ENCODE data around the gene LRRTM4.
"Not testable (repeated sequence)": the region's sequence is repeated elsewhere in the genome, so short reads cannot be mapped to it uniquely, and the experiment has no call there.

The LRRTM4 gene

GRCh38 chr2:77086051-77086450, 436.1 kb downstream of the LRRTM4 start:
- Mint-ChIP-seq H3K36me3 (ENCODE audit: insufficient read depth) (no peaks in the 10 kb centered on the region), H3K4me3 (no peak overlapping the region), H3K4me1 (no peaks in the 10 kb centered on the region), H3K9me3 (peaks cover 30% of the 10 kb centered on the region), H3K27me3 (no peaks in the 10 kb centered on the region), H3K27ac (ENCODE audit: low read depth) (no peak overlapping the region)
- DNase-seq (ENCODE audit: low spot score in 2 of 2) (no peak), ATAC-seq (replicated peaks; ENCODE audit: extremely low read depth, poor library complexity, severe bottlenecking) (no peak)

- no peaks in the 10 kb centered on the region for H3K27me3 Mint-ChIP-seq
- H3K4me3 Mint-ChIP-seq, result no peak overlapping the region
- no peaks in the 10 kb centered on the region for H3K36me3 Mint-ChIP-seq (ENCODE audit: insufficient read depth)
These were observed 436.6 kb downstream of the LRRTM4 start for GRCh38 chr2:77085561-77085960.

GRCh38 chr2:77081597-77081996, 440.6 kb downstream of the LRRTM4 start:
- Mint-ChIP-seq H3K9me3 (peaks cover 16% of the 10 kb centered on the region), H3K4me1 (no peaks in the 10 kb centered on the region), H3K27me3 (no peaks in the 10 kb centered on the region), H3K4me3 (no peak overlapping the region), H3K36me3 (ENCODE audit: insufficient read depth) (no peaks in the 10 kb centered on the region), H3K27ac (ENCODE audit: low read depth) (no peak overlapping the region)
- DNase-seq (ENCODE audit: low spot score in 2 of 2), result no peak
- ATAC-seq (replicated peaks; ENCODE audit: extremely low read depth, poor library complexity, severe bottlenecking), result no peak

More at GRCh38 chr2:77085561-77085960, 436.6 kb downstream of the LRRTM4 start:
- no peak for DNase-seq (ENCODE audit: low spot score in 2 of 2)
- Mint-ChIP-seq H3K9me3 (peaks cover 35% of the 10 kb centered on the region), H3K4me1 (no peaks in the 10 kb centered on the region), H3K27ac (ENCODE audit: low read depth) (no peak overlapping the region)
- ATAC-seq (replicated peaks; ENCODE audit: extremely low read depth, poor library complexity, severe bottlenecking), result no peak

- Mint-ChIP-seq H3K4me3 (no peak overlapping the region), H3K27ac (ENCODE audit: low read depth) (no peak overlapping the region), H3K9me3 (peaks cover 18% of the 10 kb centered on the region), H3K4me1 (no peaks in the 10 kb centered on the region), H3K27me3 (no peaks in the 10 kb centered on the region), H3K36me3 (ENCODE audit: insufficient read depth) (peaks cover 2% of the 10 kb centered on the region)
- DNase-seq (ENCODE audit: low spot score in 2 of 2) (no peak), ATAC-seq (replicated peaks; ENCODE audit: extremely low read depth, poor library complexity, severe bottlenecking) (no peak)
These were observed 457.9 kb downstream of the LRRTM4 start for GRCh38 chr2:77064324-77064723.

GRCh38 chr2:77054938-77055337, 467.2 kb downstream of the LRRTM4 start:
- no peak for DNase-seq (ENCODE audit: low spot score in 2 of 2)
- peaks cover 1% of the 10 kb centered on the region for H3K36me3 Mint-ChIP-seq (ENCODE audit: insufficient read depth)
- no peaks in the 10 kb centered on the region for H3K4me1 Mint-ChIP-seq
- no peaks in the 10 kb centered on the region for H3K9me3 Mint-ChIP-seq
- H3K4me3 Mint-ChIP-seq, result no peak overlapping the region
- no peaks in the 10 kb centered on the region for H3K27me3 Mint-ChIP-seq
- H3K27ac Mint-ChIP-seq (ENCODE audit: low read depth), result no peak overlapping the region
- ATAC-seq (replicated peaks; ENCODE audit: extremely low read depth, poor library complexity, severe bottlenecking), result no peak

- Mint-ChIP-seq H3K9me3 (peaks cover 15% of the 10 kb centered on the region), H3K36me3 (ENCODE audit: insufficient read depth) (no peaks in the 10 kb centered on the region), H3K4me1 (no peaks in the 10 kb centered on the region), H3K27ac (ENCODE audit: low read depth) (no peak overlapping the region), H3K27me3 (no peaks in the 10 kb centered on the region), H3K4me3 (no peak overlapping the region)
- DNase-seq (ENCODE audit: low spot score in 2 of 2) (no peak), ATAC-seq (replicated peaks; ENCODE audit: extremely low read depth, poor library complexity, severe bottlenecking) (no peak)
These were observed 475.8 kb downstream of the LRRTM4 start for GRCh38 chr2:77046339-77046738.

GRCh38 chr2:77045456-77045855, 476.7 kb downstream of the LRRTM4 start:
- not testable (repeated sequence) for H3K27me3 Mint-ChIP-seq

GRCh38 chr2:77034445-77034844, 487.7 kb downstream of the LRRTM4 start:
- H3K27me3 Mint-ChIP-seq, result no peaks in the 10 kb centered on the region
- H3K36me3 Mint-ChIP-seq (ENCODE audit: insufficient read depth), result no peaks in the 10 kb centered on the region
- peaks cover 12% of the 10 kb centered on the region for H3K9me3 Mint-ChIP-seq
- DNase-seq (ENCODE audit: low spot score in 2 of 2), result no peak
- ATAC-seq (replicated peaks; ENCODE audit: extremely low read depth, poor library complexity, severe bottlenecking), result no peak
- no peak overlapping the region for H3K27ac Mint-ChIP-seq (ENCODE audit: low read depth)
- no peaks in the 10 kb centered on the region for H3K4me1 Mint-ChIP-seq
- no peak overlapping the region for H3K4me3 Mint-ChIP-seq

More at GRCh38 chr2:77045456-77045855, 476.7 kb downstream of the LRRTM4 start:
- H3K9me3 Mint-ChIP-seq, result peaks cover 21% of the 10 kb centered on the region
- ATAC-seq (replicated peaks; ENCODE audit: extremely low read depth, poor library complexity, severe bottlenecking); DNase-seq (ENCODE audit: low spot score in 2 of 2); H3K27ac Mint-ChIP-seq (ENCODE audit: low read depth); H3K4me3 Mint-ChIP-seq; H3K4me1 Mint-ChIP-seq; H3K36me3 Mint-ChIP-seq (ENCODE audit: insufficient read depth): not testable (repeated sequence)

GRCh38 chr2:77029237-77029636, 492.9 kb downstream of the LRRTM4 start:
- ATAC-seq (replicated peaks; ENCODE audit: extremely low read depth, poor library complexity, severe bottlenecking); H3K4me3 Mint-ChIP-seq; H3K4me1 Mint-ChIP-seq; H3K27ac Mint-ChIP-seq (ENCODE audit: low read depth); H3K27me3 Mint-ChIP-seq; DNase-seq (ENCODE audit: low spot score in 2 of 2); H3K36me3 Mint-ChIP-seq (ENCODE audit: insufficient read depth): not testable (repeated sequence)
- H3K9me3 Mint-ChIP-seq, result peaks cover 32% of the 10 kb centered on the region

GRCh38 chr2:77028032-77028600, 494.1 kb downstream of the LRRTM4 start:
- H3K4me1 Mint-ChIP-seq, result no peaks in the 10 kb centered on the region
- no peak for DNase-seq (ENCODE audit: low spot score in 2 of 2)
- H3K9me3 Mint-ChIP-seq, result peaks cover 41% of the 10 kb centered on the region
- no peaks in the 10 kb centered on the region for H3K27me3 Mint-ChIP-seq
- no peaks in the 10 kb centered on the region for H3K36me3 Mint-ChIP-seq (ENCODE audit: insufficient read depth)
- no peak for ATAC-seq (replicated peaks; ENCODE audit: extremely low read depth, poor library complexity, severe bottlenecking)
- H3K27ac Mint-ChIP-seq (ENCODE audit: low read depth), result no peak overlapping the region
- H3K4me3 Mint-ChIP-seq, result no peak overlapping the region

GRCh38 chr2:77025714-77026113, 496.5 kb downstream of the LRRTM4 start:
- Mint-ChIP-seq H3K9me3 (peaks cover 32% of the 10 kb centered on the region), H3K27me3 (no peaks in the 10 kb centered on the region), H3K36me3 (ENCODE audit: insufficient read depth) (no peaks in the 10 kb centered on the region), H3K4me3 (no peak overlapping the region), H3K27ac (ENCODE audit: low read depth) (no peak overlapping the region), H3K4me1 (no peaks in the 10 kb centered on the region)
- DNase-seq (ENCODE audit: low spot score in 2 of 2) (no peak), ATAC-seq (replicated peaks; ENCODE audit: extremely low read depth, poor library complexity, severe bottlenecking) (no peak)

- ATAC-seq (replicated peaks; ENCODE audit: extremely low read depth, poor library complexity, severe bottlenecking) (no peak), DNase-seq (ENCODE audit: low spot score in 2 of 2) (no peak)
- no peak overlapping the region for H3K27ac Mint-ChIP-seq (ENCODE audit: low read depth)
- H3K27me3 Mint-ChIP-seq, result no peaks in the 10 kb centered on the region
- H3K36me3 Mint-ChIP-seq (ENCODE audit: insufficient read depth), result no peaks in the 10 kb centered on the region
- H3K4me3 Mint-ChIP-seq, result no peak overlapping the region
- H3K4me1 Mint-ChIP-seq, result no peaks in the 10 kb centered on the region
- H3K9me3 Mint-ChIP-seq, result peaks cover 14% of the 10 kb centered on the region
These were observed 501.0 kb downstream of the LRRTM4 start for GRCh38 chr2:77021161-77021560.

- H3K4me3 Mint-ChIP-seq, result no peak overlapping the region
These were observed 504.0 kb downstream of the LRRTM4 start for GRCh38 chr2:77018219-77018618.

More at GRCh38 chr2:77018219-77018618, 504.0 kb downstream of the LRRTM4 start:
- no peaks in the 10 kb centered on the region for H3K4me1 Mint-ChIP-seq
- H3K9me3 Mint-ChIP-seq, result peaks cover 2% of the 10 kb centered on the region
- ATAC-seq (replicated peaks; ENCODE audit: extremely low read depth, poor library complexity, severe bottlenecking) (no peak), DNase-seq (ENCODE audit: low spot score in 2 of 2) (no peak)
- no peak overlapping the region for H3K27ac Mint-ChIP-seq (ENCODE audit: low read depth)
- no peaks in the 10 kb centered on the region for H3K27me3 Mint-ChIP-seq
- H3K36me3 Mint-ChIP-seq (ENCODE audit: insufficient read depth), result no peaks in the 10 kb centered on the region
